PC-3 (cell line): Measurements from ENCODE around the gene SCN1B.
A peak's percentile ranks its signal among the peaks of the same experiment; 100 is the strongest.

Source experiments
- CTCF ChIP-seq: fragments of 300-600 bp; sonication (generic); conservative IDR thresholded peaks from 2 replicates; pipeline ENCODE4 v1.5.1; 2017; ENCODE audit warnings: antibody characterized with exemption, low read depth, mild to moderate bottlenecking, low read length
- EZH2phosphoT487 ChIP-seq: fragments of 300-600 bp; sonication (generic); IDR thresholded peaks from 2 replicates; pipeline ENCODE4 v1.6.1; 2018; ENCODE audit warnings: mild to moderate bottlenecking, antibody characterized with exemption, low read length, borderline replicate concordance

GRCh38 chr19:35066691-35067563 is 36.7 kb downstream of the SCN1B start:
- TF ChIP-seq CTCF (peak; percentile 85), EZH2phosphoT487 (no peak)
